HepG2 (cell line): ENCODE data around the gene DNAJA3. TPM values are rescaled to one million over a fixed set of nuclear protein-coding genes. Genes with fewer than 3 reads are reported as not detected.

Experiments used
- CBFB ChIP-seq: sonication (generic); formaldehyde crosslinking; IDR thresholded peaks from 2 replicates; pipeline ENCODE4 v1.4.0; 2020; ENCODE audit warnings: missing genetic modification reagents
- CBX2 ChIP-seq, 2 experiments: fragments of 200-600 bp in 1 of 2; sonication (generic); formaldehyde crosslinking in 1 of 2; IDR thresholded peaks; 2 replicates each; pipeline versions ENCODE4 v1.7.0 to v1.8.1; 2018 to 2022; ENCODE audit warnings: low read depth in 2 of 2, low read length in 1 of 2, mild to moderate bottlenecking in 1 of 2, missing genetic modification reagents in 1 of 2
- CEBPG ChIP-seq: IDR thresholded peaks from 2 replicates; pipeline ENCODE4 v1.6.1; 2016
- ERF ChIP-seq: IDR thresholded peaks from 2 replicates; pipeline ENCODE4 v1.6.1; 2018; ENCODE audit warnings: missing biosample characterization, missing genetic modification reagents
- FIP1L1 ChIP-seq: fragments of 200-400 bp; formaldehyde crosslinking; IDR thresholded peaks from 2 replicates; pipeline ENCODE4 v1.6.1; 2018; ENCODE audit warnings: low read depth, mild to moderate bottlenecking, low read length, moderate library complexity, borderline replicate concordance; ENCODE audit not compliant: insufficient read depth
- HNRNPL ChIP-seq: fragments of 200-400 bp; formaldehyde crosslinking; IDR thresholded peaks from 2 replicates; pipeline ENCODE4 v1.6.1; 2017; ENCODE audit warnings: mild to moderate bottlenecking, low read depth, low read length
- MBD4 ChIP-seq: IDR thresholded peaks from 2 replicates; pipeline ENCODE4 v1.6.1; 2012; ENCODE audit warnings: low read length, inconsistent platforms, borderline replicate concordance
- NFATC3 ChIP-seq: sonication (generic); formaldehyde crosslinking; IDR thresholded peaks from 2 replicates; pipeline ENCODE4 v1.5.1; 2020; ENCODE audit warnings: mild to moderate bottlenecking, missing genetic modification reagents
- SNAPC5 ChIP-seq: sonication (generic); formaldehyde crosslinking; IDR thresholded peaks from 2 replicates; pipeline ENCODE4 v1.8.1; 2023; ENCODE audit warnings: mild to moderate bottlenecking, missing genetic modification reagents, borderline replicate concordance
- SOX5 ChIP-seq: IDR thresholded peaks from 2 replicates; pipeline ENCODE4 v1.6.1; 2016; ENCODE audit warnings: borderline replicate concordance
- TBL1XR1 ChIP-seq: fragments of 150-350 bp; IDR thresholded peaks from 2 replicates; pipeline ENCODE4 v1.6.1; 2014; ENCODE audit warnings: borderline replicate concordance, low read length; ENCODE audit not compliant: partially characterized antibody
- TOPORS ChIP-seq: sonication (generic); formaldehyde crosslinking; IDR thresholded peaks from 2 replicates; pipeline ENCODE4 v1.8.0; 2023; ENCODE audit warnings: mild to moderate bottlenecking, missing genetic modification reagents
- XBP1 ChIP-seq: sonication (generic); formaldehyde crosslinking; IDR thresholded peaks from 2 replicates; pipeline ENCODE4 v1.5.0; 2020; ENCODE audit warnings: missing genetic modification reagents
- YY1 ChIP-seq: IDR thresholded peaks from 2 replicates; pipeline ENCODE4 v1.6.1; 2011; ENCODE audit warnings: low read length, low read depth, moderate library complexity, mild to moderate bottlenecking; ENCODE audit not compliant: insufficient read depth, insufficient replicate concordance
- ZBTB21 ChIP-seq: sonication (generic); formaldehyde crosslinking; IDR thresholded peaks from 2 replicates; pipeline ENCODE4 v1.4.0; 2020; ENCODE audit warnings: missing genetic modification reagents
- ZBTB44 ChIP-seq: sonication (generic); formaldehyde crosslinking; IDR thresholded peaks from 2 replicates; pipeline ENCODE4 v1.4.0; 2020; ENCODE audit warnings: missing genetic modification reagents
- ZNF136 ChIP-seq: sonication (generic); formaldehyde crosslinking; IDR thresholded peaks from 2 replicates; pipeline ENCODE4 v1.8.1; 2022; ENCODE audit warnings: low read depth, mild to moderate bottlenecking, moderate library complexity, missing genetic modification reagents
- ZNF441 ChIP-seq: sonication (generic); formaldehyde crosslinking; IDR thresholded peaks from 2 replicates; pipeline ENCODE4 v1.7.0; 2021; ENCODE audit warnings: missing genetic modification reagents, borderline replicate concordance
- ZNF562 ChIP-seq: sonication (generic); formaldehyde crosslinking; IDR thresholded peaks from 2 replicates; pipeline ENCODE4 v1.8.0; 2022; ENCODE audit warnings: missing genetic modification reagents, borderline replicate concordance
- ZNF563 ChIP-seq: sonication (generic); formaldehyde crosslinking; IDR thresholded peaks from 2 replicates; pipeline ENCODE4 v1.8.0; 2022; ENCODE audit warnings: mild to moderate bottlenecking, moderate library complexity, missing genetic modification reagents
- ZNF616 ChIP-seq: sonication (generic); formaldehyde crosslinking; IDR thresholded peaks from 2 replicates; pipeline ENCODE4 v1.5.0; 2020; ENCODE audit warnings: low read depth, mild to moderate bottlenecking, missing genetic modification reagents
- ZNF674 ChIP-seq: sonication (generic); formaldehyde crosslinking; IDR thresholded peaks from 2 replicates; pipeline ENCODE4 v1.5.0; 2020; ENCODE audit warnings: low read depth, mild to moderate bottlenecking, missing genetic modification reagents
- ZNF720 ChIP-seq: sonication (generic); formaldehyde crosslinking; IDR thresholded peaks from 2 replicates; pipeline ENCODE4 v1.4.0; 2020; ENCODE audit warnings: missing genetic modification reagents
- ZNF775 ChIP-seq: sonication (generic); formaldehyde crosslinking; IDR thresholded peaks from 2 replicates; pipeline ENCODE4 v1.4.0; 2020; ENCODE audit warnings: missing genetic modification reagents, mild to moderate bottlenecking, moderate library complexity, borderline replicate concordance
- ZNF781 ChIP-seq: sonication (generic); formaldehyde crosslinking; IDR thresholded peaks from 2 replicates; pipeline ENCODE4 v1.5.1; 2020; ENCODE audit warnings: borderline replicate concordance, mild to moderate bottlenecking, missing genetic modification reagents; ENCODE audit errors: not compliant biosample characterization
- ZNF879 ChIP-seq: sonication (generic); formaldehyde crosslinking; IDR thresholded peaks from 2 replicates; pipeline ENCODE4 v1.8.1; 2023; ENCODE audit warnings: missing genetic modification reagents
- ZNF891 ChIP-seq: sonication (generic); formaldehyde crosslinking; IDR thresholded peaks from 2 replicates; pipeline ENCODE4 v1.5.0; 2020; ENCODE audit warnings: mild to moderate bottlenecking, missing genetic modification reagents
- polyA plus RNA-seq, 8 experiments: library from polyadenylated mRNA; depleted of rRNA in 3 of 8; stranded (reverse) in 7 of 8; unstranded in 1 of 8; fragments of >200 nt; fragmentation: Illumina TruSeq in 4 of 8; extraction: Trizol in 4 of 8; gene quantifications; 2 replicates each; pipeline versions ENCODE4 v1.2.1 to v1.2.3, GENCODE V29; 2011 to 2016; ENCODE audit warnings: low read depth in 4 of 8, missing spikeins in 1 of 8, mixed read lengths in 1 of 8; ENCODE audit not compliant: insufficient read depth in 1 of 8
- total RNA-seq, 5 experiments: library from RNA; depleted of rRNA; stranded (reverse); fragments of >200 nt; fragmentation: Illumina TruSeq; extraction: Trizol; gene quantifications; 2 replicates each; pipeline ENCODE4 v1.2.3, GENCODE V29; 2016; ENCODE audit warnings: low read depth in 1 of 5
- TF ChIP-seq, protein P1 (sequence below): sonication (generic); formaldehyde crosslinking; IDR thresholded peaks from 2 replicates; pipeline ENCODE4 v1.5.1; 2020; ENCODE audit warnings: missing genetic modification reagents, mild to moderate bottlenecking, borderline replicate concordance

Gene DNAJA3
- total and polyA plus RNA-seq, 2 of the 13 experiments (the other 11 are each of a cell fraction or from before 2014, with no cell fraction given), result 77.0 to 83.3 TPM

DNA sequence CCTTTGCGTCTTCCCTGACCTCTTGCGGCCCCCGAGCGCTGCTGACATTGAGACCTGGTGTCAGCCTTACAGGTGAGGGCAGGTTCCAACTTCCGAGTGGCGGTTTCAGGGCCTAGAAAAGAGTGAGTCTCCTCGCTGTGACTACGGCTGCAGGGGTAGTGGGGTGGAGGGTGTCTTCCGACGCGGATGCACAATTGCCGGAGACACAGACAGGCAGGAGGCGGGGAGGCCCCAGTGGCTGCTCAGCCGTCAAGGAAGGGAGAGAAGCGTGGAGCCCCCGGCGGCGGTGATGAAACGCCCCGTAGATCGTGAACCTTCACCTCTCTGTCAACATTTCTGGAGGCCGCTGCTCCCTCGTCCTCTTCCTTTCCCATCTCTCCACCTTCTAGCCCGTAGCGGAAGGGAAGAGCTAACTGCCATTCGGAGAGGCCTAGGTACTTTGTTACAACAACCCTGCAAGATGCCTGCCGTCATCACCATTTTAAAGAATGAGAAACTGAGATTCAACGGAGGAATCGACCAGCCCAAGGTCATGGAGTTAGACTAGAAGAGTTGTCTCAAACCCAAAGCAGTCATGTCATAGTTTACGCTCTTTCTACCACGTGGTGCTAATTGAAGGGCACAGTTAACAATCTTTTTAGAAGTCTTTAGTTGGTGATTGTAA is 485 bp downstream of the DNAJA3 start (continued):
- TF ChIP-seq ZNF563, result no peak; the same call in 1 of the 2 replicates
- TF ChIP-seq FIP1L1, result no peak
- no peak for TF ChIP-seq XBP1 (CRISPR knock-in tag)
- 0 out of 2 replicates have a peak, but pooled peaks have one; percentile 34 for TF ChIP-seq SOX5
- TF ChIP-seq ZNF720 (CRISPR knock-in tag), result no peak
- TF ChIP-seq MBD4, result no peak
- TF ChIP-seq NFATC3 (CRISPR knock-in tag), result 0 out of 2 replicates have a peak, but pooled peaks have one; percentile 4
- no peak for TF ChIP-seq HNRNPL
- peak; percentile 82; the same call in 1 of the 2 replicates for TF ChIP-seq ZNF891 (CRISPR knock-in tag)
- TF ChIP-seq ZNF781 (CRISPR knock-in tag), result peak; percentile 57
- TF ChIP-seq TBL1XR1, result no peak
- peak; percentile 52; the same call in 1 of the 2 replicates for TF ChIP-seq TOPORS (CRISPR knock-in tag)
- no peak for TF ChIP-seq ZNF562 (CRISPR knock-in tag)
- TF ChIP-seq CEBPG (CRISPR knock-in tag), result peak; percentile 89
- no peak for TF ChIP-seq ZBTB21 (CRISPR knock-in tag)
- peak; percentile 58; the same call in 1 of the 2 replicates for TF ChIP-seq SNAPC5 (CRISPR knock-in tag)
- no peak for TF ChIP-seq ZNF775 (CRISPR knock-in tag)
- peak; percentile 41; the same call in 1 of the 2 replicates for TF ChIP-seq ERF (CRISPR knock-in tag)
- no peak for TF ChIP-seq ZNF616 (CRISPR knock-in tag)
- no peak for TF ChIP-seq ZNF441 (CRISPR knock-in tag)
- TF ChIP-seq CBFB (CRISPR knock-in tag), result no peak
- no peak for TF ChIP-seq ZNF879 (CRISPR knock-in tag)
- TF ChIP-seq YY1, result no peak
- TF ChIP-seq ZNF674 (CRISPR knock-in tag), result 0 out of 2 replicates have a peak, but pooled peaks have one; percentile 82
- TF ChIP-seq CBX2 (IDR thresholded peaks at IDR 0.05; ENCODE audit: low read depth, low read length), result no peak
- TF ChIP-seq CBX2 (CRISPR knock-in tag; IDR thresholded peaks at IDR 0.05; ENCODE audit: low read depth), result no peak
- TF ChIP-seq ZNF136 (CRISPR knock-in tag), result 0 out of 2 replicates have a peak, but pooled peaks have one; percentile 24
- TF ChIP-seq, protein P1, sequence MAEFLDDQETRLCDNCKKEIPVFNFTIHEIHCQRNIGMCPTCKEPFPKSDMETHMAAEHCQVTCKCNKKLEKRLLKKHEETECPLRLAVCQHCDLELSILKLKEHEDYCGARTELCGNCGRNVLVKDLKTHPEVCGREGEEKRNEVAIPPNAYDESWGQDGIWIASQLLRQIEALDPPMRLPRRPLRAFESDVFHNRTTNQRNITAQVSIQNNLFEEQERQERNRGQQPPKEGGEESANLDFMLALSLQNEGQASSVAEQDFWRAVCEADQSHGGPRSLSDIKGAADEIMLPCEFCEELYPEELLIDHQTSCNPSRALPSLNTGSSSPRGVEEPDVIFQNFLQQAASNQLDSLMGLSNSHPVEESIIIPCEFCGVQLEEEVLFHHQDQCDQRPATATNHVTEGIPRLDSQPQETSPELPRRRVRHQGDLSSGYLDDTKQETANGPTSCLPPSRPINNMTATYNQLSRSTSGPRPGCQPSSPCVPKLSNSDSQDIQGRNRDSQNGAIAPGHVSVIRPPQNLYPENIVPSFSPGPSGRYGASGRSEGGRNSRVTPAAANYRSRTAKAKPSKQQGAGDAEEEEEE (CRISPR knock-in tag), result no peak
- no peak for TF ChIP-seq ZBTB44 (CRISPR knock-in tag)
